HG03064 (cell line): ENCODE data around the gene PTPN9.

Source experiments
- ATAC-seq: cut with Tn5 transposase; IDR thresholded peaks from one replicate; pipeline ENCODE4 v1.9.1; 2021; ENCODE audit warnings: low read depth; ENCODE audit not compliant: unreplicated experiment

The PTPN9 gene

DNA sequence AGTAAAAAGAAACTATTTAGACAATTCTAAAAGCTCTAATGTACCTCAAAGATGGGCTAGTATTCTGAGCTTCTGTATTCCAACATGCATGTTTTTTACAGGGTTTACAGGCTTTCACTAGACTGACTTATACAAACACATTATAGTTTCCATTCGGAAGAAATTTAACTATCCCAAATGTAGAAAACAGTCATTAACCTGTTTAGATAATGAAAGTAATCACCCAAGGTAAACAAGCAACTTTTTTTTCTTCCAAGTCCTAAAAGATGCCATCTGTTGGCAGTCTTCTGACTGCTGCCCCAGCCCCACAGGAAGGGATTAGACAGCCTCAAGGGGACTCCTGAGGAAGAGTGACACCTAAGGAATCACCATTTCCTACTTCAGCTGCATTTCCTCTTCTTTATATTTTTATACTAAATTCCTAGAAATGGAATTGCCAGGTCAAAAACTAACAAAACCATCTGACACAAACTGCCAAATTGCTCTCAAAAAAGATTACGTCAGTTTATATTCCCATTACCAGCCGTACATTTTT, 153.1 kb downstream of the PTPN9 start:
- ATAC-seq: no peak

GRCh38 chr15:75422554-75422953, 156.6 kb downstream of the PTPN9 start:
- no peak for ATAC-seq

GRCh38 chr15:75420698-75421097, 158.4 kb downstream of the PTPN9 start:
- ATAC-seq: no peak

DNA sequence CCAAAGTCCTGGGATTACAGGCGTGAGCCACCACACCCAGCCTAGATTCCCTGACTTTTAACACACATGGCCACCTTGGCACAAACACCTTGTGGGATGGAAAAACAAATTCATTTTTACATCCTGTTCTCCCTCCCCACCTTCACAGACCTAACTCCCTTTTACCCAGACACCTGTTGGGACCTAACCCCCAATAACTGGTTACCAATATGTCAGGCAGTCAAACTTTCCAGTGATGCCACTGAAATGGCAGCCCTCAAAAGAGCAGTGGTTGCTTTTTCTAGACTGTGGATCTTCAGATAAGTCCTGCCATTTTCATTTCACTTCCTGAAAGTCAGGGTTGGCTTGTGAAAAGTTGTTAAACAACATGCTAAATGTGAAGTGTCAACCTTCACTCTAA, 162.5 kb downstream of the PTPN9 start:
- ATAC-seq: no peak
